Cerebellar nuclear complex (tissue), 1 donor: Measurements from ENCODE around the gene CIT.

ENCODE experiments used
- DNase-seq, 2 experiments: peaks; one replicate each; lab custom pipeline; 2025; lab: John Stamatoyannopoulos, UW

The CIT gene

GRCh38 chr12:119803381-119803791 is 73.7 kb downstream of the CIT start:
- no peak for DNase-seq

- DNase-seq, result peak; percentile 66 to 87
These were observed 74.6 kb downstream of the CIT start for GRCh38 chr12:119802472-119802871.

DNA sequence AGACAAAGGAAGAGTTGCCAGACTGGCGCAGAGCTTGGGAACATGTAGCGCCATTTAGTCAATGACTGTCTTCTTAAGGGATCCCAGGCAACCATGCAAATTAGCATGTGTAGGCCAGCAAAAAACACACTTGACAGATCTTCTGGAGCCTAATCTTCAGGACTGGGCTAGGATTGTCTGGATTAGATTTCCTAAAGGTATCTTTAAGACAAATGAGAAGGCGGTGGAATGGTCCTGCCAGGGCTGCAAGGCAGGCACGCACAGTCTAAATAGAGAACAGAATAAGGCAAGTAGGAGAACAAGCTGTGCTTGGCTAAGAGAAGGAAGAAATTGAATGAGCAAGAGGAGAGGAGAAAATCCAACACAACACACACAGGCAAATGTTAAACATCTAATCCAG is 80.0 kb downstream of the CIT start:
- no peak for DNase-seq

DNA sequence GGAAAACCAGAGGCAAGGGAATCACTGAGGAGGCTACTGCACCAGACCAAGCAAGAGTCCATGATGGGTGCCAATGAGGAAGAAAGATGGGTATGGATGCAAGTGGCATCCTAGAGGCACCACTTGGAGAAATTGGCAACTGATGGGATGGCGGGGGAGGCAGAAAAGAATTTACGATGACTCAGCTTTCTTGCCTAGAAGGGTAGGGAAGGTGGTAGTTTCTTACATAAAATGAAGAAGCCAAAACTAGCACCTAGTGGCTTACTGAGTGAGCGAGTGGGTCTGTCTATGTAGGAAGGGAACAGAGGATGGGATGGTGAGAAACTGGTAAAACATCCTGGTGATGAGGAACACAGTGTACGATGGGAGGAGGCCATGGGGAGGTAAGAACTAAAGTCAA is 80.8 kb downstream of the CIT start:
- DNase-seq, result no peak

DNA sequence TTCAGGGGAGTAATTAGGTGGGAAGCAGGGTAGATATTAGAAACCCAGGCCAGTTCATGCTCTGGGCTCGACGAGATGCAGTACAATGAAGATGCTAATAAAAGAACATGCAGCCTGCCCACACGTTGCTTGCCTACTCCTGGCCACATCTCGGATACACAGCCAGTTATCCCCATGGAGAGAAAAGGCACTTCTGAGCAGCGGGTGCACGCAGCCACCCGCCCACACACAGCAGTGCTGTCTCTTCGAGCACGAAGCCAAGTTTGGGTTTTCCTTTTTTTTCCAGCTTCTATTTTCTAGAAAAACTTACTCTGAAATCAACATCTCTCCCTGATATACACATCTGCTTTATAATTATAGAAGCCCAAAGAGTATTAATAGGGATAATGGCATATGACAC is 85.7 kb downstream of the CIT start:
- DNase-seq, result no peak

DNA sequence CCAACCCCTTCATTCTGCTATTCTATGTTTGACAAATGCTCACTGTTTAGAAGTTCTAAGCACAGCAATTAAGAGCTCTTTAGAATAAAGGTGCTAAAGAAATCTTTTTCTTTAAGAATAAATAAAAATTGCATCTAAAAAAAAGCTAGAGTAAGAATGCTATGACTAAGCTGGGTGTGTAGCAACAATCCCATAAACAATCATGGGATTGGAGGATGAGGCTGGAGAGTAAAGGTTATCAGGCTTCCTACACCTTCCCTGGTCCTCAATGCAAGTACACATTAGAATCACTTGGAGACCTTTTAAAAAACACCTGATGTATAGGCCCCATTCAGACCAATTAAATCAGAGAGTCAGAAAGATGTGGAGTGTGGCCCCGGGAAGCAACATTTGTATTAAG is 88.3 kb downstream of the CIT start:
- no peak for DNase-seq

GRCh38 chr12:119786539-119786938 is 90.6 kb downstream of the CIT start:
- no peak for DNase-seq

DNA sequence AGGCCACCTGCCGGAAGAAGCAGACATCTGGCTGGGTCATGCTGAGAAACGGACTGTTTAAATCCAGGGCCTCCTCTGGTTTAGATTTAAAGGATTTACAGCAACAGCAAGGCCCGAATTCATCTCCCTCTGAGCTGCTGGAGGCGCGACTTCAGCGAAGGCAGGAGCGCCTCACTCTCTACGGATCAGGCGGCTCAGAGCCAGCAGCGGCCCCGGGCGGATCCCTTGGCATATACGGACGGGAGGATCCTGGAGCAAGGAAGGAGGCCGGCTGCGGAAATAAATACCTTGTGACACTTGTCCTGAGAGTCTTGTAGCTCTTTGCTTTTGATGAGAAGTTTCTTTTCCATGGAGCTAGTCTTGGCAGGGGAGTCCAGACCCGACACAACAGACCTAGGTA is 92.4 kb downstream of the CIT start:
- DNase-seq, result no peak

DNA sequence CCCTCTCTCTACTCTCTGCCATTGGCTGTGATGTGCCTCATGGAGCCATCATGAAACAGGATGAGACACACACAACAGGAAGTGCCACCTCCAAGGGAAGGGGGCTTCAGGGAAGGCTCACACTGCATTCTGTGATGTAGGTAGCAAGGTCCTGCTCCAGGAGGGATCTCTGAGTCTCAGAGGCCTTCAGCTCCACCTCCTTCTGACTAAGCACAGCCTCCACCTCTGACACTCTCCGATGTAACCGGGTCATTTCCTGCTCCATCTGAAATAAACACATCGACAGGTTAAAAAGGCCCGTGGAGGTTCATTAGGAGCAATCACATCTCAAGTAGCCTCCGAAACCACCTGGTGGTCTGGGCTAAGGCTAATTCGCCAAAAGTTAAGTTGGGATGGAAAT is 93.3 kb downstream of the CIT start:
- DNase-seq, result no peak

DNA sequence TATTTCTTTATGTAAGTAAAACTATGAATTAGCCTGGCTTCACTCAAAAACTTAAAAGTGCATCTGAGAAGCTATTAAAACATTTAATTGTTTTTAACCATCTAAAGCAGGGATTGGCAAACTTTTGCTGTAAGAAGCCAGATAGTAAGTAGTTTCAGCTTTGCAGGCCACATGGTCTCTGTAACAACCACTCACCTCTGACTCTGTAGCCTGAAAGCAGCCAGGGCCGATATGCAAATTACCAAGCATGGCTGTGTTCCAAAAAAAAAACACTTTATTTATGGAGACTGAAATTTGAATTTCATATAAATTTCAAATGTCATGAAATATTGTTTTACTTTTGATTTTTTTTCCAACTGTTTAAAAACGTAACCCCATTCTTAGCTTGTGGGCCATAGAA is 95.3 kb downstream of the CIT start:
- DNase-seq, result no peak

GRCh38 chr12:119780786-119781434 is 96.2 kb downstream of the CIT start:
- DNase-seq, result peak in 1 of 2 experiments; percentile 15

DNA sequence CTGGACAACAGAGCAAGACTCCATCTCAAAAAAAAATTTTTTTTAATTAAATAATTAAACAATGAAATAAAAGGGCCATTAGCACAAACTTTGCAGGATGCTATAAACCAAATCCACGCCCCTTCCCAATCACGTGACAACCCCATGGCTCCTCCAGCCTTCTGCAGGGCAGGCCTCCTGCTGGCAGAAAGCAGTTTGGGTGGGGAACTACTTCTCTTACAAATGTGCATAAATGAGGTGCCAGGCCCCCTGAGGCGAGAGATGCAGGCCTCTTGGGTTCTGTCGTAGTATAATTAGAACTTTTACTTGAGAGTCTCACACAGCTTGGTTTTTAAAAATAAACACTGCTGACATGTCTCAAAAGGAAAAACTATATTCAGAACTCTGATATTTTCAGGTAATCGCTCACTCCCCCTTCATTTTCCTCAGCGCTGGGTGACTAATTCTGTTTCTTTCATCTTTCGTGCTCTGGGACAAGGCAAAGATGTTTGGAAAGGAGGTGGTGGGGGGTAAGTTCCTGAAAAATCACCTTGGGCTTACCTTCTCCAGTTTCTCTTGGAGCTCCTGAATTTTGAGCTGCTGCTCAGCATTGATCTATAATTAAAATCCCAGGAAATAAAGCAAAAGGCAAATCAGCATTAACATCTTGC is 101.7 kb downstream of the CIT start:
- DNase-seq, result no peak

- no peak for DNase-seq
These were observed 104.7 kb downstream of the CIT start for GRCh38 chr12:119772431-119772830.

DNA sequence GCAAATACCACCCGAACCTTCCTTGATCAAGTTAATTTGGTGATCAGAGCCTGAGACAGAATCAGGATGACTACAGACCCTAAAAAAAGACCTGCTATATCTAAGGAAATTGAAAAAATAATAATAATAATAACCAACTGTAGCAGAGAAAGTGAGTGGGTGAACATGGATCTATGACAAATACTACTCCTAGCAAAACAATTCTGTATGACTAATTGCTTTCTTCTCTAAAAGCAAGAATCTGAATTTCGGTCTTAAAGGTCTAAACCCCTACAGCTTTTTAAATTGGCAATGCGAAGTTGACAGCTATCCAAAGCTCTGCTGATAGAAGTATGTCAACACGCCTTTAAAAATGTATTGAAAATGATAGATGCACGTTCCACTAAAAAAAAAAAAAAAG is 107.0 kb downstream of the CIT start:
- DNase-seq, result no peak

DNA sequence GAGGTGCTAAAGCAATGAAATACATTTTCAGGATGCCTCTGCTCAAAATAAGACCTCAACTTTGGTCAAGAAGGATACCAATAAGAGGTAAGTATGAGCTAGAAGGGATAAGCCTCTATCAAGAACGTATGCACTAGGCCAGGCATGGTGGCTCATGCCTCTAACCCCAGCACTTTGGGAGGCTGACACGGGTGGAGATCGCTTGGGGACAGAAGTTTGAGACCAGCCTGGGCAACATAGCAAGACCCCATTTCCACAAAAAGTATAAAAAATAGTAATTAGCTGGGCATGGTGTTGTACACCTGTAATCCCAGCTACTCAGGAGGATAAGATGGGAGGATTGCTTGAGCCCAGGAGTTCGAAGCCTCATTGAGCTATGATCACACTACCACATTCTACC is 114.5 kb downstream of the CIT start:
- no peak for DNase-seq

GRCh38 chr12:119758722-119759121 is 118.4 kb downstream of the CIT start:
- no peak for DNase-seq

- DNase-seq, result no peak
These were observed 118.9 kb downstream of the CIT start for GRCh38 chr12:119758234-119758633.

DNA sequence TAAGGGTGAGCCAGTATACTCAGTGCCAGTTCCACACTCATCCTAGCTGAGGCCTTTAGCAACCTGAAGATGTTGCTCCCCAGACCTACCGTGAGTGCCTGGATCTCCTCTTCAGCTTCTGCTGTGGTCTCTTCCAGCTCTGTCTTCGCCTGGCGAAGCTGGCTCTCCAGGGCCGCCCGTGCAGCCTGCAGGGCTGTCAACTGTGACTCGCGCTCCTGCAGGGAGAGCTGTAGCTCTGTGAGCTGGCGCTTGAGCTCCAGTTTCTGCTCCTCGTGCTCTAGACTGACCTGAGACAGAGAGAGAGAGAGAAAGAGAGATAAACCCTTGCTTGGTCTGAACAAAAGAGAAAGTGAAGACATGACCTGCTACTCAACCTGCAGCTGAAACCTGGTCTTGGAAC is 125.2 kb downstream of the CIT start:
- DNase-seq, result no peak

- DNase-seq, result no peak
These were observed 127.5 kb downstream of the CIT start for GRCh38 chr12:119749666-119750065.

GRCh38 chr12:119748497-119748896 is 128.6 kb downstream of the CIT start:
- DNase-seq, result no peak

- DNase-seq, result no peak
These were observed 131.0 kb downstream of the CIT start for GRCh38 chr12:119746169-119746568.

DNA sequence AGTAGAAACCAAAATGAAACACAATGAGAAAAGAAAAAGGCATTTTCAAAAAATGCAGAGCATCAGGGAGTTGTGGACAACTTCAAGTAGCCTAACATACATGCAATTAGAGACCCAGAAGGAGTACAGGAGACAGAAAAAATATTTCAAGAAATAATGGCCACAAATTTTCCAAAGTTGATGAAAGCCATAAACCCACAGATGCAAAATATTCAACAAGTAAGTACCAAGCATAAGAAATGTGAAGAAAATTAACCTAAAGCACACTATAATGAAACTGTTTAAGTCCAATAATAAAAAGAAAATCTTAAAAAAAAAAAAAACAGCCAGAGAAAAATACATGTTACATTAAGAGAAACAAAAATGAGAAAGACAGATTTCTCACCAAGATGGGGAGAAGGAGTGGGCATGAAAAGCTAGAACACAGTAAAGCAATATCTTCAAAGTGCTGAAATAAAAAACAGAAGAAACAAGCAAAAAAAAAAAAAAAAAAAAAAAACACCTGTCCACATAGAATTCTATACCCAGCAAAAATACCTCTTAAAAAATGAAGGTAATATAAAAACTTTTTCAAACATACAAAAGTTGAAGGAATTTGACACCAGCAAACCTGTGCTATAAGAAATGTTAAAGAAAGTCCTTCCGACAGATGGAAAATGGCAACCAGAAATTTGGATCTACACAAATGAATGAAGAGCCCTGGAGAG is 132.1 kb downstream of the CIT start:
- no peak for DNase-seq

DNA sequence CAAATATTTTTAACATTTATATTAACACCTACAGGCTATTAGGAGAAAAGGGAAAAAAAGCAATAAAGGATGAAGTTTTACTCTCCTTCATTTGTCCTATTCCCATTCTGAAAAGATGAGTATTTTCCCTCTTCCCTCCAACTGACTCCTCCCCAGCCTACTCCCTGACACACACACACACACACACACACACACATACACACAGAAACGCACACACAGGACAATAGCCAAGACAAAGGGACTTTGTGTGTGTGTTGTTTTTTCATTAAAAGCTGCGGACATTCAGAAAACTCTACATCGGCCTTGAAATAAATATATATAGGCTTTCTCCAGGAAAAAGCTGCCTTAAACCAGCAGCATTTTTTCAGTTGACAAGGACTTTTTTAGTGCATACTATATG is 134.4 kb downstream of the CIT start:
- no peak for DNase-seq
